ENCODE results near the gene DERA. TPM values are rescaled to one million over a fixed set of nuclear protein-coding genes. Genes with fewer than 3 reads are reported as not detected.

The DERA gene
- total RNA-seq, 2 experiments from 2014 or later, result 28.4 to 29.0 TPM

DNA sequence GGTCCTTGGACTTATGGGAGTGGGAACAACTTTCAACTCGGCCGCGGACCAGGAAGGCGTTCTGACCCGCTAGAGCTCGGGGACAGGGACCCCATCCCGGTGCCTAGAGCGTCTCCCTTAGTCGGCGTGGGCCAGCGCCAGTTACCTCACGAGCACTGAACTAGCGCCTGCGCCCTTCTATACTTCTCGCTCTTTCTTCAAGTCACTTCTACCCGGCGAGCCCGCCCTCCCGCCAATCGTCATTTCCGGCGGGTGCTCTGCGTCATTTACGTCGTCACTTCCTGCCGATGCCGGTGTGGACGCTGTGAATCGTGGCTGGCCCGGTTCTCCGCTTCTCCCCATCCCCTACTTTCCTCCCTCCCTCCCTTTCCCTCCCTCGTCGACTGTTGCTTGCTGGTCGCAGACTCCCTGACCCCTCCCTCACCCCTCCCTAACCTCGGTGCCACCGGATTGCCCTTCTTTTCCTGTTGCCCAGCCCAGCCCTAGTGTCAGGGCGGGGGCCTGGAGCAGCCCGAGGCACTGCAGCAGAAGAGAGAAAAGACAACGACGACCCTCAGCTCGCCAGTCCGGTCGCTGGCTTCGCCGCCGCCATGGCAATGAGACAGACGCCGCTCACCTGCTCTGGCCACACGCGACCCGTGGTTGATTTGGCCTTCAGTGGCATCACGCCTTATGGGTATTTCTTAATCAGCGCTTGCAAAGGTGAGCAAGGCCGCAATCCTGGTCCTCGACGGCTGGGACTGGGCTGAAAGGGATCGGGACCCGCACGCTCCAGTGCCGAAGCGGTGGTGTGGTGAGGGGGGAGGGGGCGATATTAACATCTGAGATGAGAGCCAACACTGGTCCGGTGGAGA lies 28.8 kb upstream of the DERA start, which contains the start of gene STRAP:
TSS of gene STRAP (plus strand) at position 270 of the 854 bp plus-strand sequence. CDS start at position 591, 321 bp downstream.
- CTCF ChIA-PET, result interaction anchor here (1.0 to 2.7 kb wide), 5 partner anchors 15 to 298 kb away, joined by 3 to 10 read pairs (median 4); no protein-coding TSS in a partner anchor
- H3K27ac Mint-ChIP-seq, result peak within 1 kb of the TSS; percentile 94
- peak; percentile 98 for DNase-seq
- no peaks in the 10 kb centered on the region for H3K9me3 Mint-ChIP-seq
- H3K4me3 Mint-ChIP-seq, result peak within 1 kb of the TSS; percentile 96
- H3K36me3 Mint-ChIP-seq, result peaks cover 30% of the 10 kb centered on the region
- POLR2A ChIA-PET, result interaction anchor here (1.5 kb wide), 1 partner anchor 28 kb away, joined by 6 read pairs; the partner anchor contains the start of gene DERA
- intact Hi-C loops (cut with micrococcal nuclease), result loop anchor here (1.0 to 10.0 kb wide), 6 partner anchors 17 to 1112 kb away; partner anchors contain the start of genes DERA and EPS8
- peaks cover 48% of the 10 kb centered on the region for H3K4me1 Mint-ChIP-seq (ENCODE audit: low read depth)
- no peaks in the 10 kb centered on the region for H3K27me3 Mint-ChIP-seq

DNA sequence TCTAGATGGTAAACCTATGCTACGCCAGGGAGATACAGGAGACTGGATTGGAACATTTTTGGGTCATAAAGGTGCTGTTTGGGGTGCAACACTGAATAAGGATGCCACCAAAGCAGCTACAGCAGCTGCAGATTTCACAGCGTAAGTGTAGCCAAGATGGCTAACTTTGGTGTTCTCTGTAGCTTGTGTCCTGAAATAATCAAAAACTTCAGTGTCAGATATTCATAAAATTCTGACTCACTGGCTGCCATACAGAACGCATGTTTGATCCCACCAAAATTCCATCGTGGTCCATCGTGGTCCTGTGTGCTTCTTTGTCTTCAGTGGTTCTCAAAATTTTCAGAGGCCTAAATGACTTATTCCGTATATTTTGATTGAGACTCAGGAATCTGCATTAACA lies 27.6 kb upstream of the DERA start:
- Mint-ChIP-seq H3K4me3 (peak overlapping the region; percentile 96), H3K4me1 (ENCODE audit: low read depth) (peaks cover 59% of the 10 kb centered on the region), H3K27ac (peak overlapping the region; percentile 38), H3K27me3 (no peaks in the 10 kb centered on the region), H3K36me3 (peaks cover 30% of the 10 kb centered on the region), H3K9me3 (no peaks in the 10 kb centered on the region)
- intact Hi-C loops (cut with micrococcal nuclease), result loop anchor here (2.0 to 10.0 kb wide), 2 partner anchors 929 to 1113 kb away; a partner anchor contains a TSS
- no peak for DNase-seq
- ChIA-PET CTCF (interaction anchor here (1.0 to 2.7 kb wide), 6 partner anchors 10 to 299 kb away, joined by 3 to 10 read pairs (median 4); no protein-coding TSS in a partner anchor), POLR2A (interaction anchor here (1.5 kb wide), 1 partner anchor 27 kb away, joined by 6 read pairs; the partner anchor contains the start of gene DERA)

DNA sequence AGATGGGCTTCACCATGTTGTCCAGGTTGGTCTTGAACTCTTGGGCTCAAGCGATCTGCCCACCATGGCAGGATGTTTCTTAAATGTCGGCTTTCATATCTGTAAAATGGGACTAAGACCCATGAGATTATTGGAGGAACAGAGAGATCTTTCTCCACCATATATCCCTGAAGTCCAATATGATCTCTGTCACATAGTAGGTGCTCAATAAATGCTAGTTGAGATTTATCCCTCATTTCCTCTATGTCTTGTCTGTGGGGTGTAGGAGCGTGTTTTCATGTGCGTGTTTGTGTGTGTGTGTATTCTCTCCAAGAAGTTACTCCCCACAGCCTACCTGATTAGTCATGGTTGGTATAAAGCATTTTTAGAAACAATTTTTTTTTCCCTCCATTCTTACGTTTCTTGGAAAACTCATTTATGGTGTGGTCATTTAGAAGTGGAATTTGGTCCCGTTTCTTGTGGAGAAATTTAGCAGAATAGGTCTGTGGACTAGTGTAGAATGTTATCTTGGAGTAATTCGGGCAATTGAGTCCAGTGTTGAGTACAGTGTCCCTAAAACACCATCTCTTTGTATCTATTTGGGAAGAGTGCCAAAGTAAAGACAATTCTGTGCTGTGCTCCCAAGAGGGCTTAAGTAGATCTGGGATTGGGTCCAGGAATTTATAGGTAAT lies 24.6 kb upstream of the DERA start:
- ChIA-PET CTCF (interaction anchor here (0.8 kb wide), 1 partner anchor 13 kb away, joined by 5 read pairs; no protein-coding TSS in a partner anchor), POLR2A (no interaction called here)
- Mint-ChIP-seq H3K27me3 (no peaks in the 10 kb centered on the region), H3K9me3 (no peaks in the 10 kb centered on the region), H3K4me1 (ENCODE audit: low read depth) (peaks cover 60% of the 10 kb centered on the region), H3K36me3 (peaks cover 41% of the 10 kb centered on the region), H3K27ac (no peak overlapping the region), H3K4me3 (no peak overlapping the region)
- DNase-seq, result no peak
- intact Hi-C loops (cut with micrococcal nuclease), result loop anchor here (10.0 kb wide), 1 partner anchor 932 kb away; no protein-coding TSS in a partner anchor

DNA sequence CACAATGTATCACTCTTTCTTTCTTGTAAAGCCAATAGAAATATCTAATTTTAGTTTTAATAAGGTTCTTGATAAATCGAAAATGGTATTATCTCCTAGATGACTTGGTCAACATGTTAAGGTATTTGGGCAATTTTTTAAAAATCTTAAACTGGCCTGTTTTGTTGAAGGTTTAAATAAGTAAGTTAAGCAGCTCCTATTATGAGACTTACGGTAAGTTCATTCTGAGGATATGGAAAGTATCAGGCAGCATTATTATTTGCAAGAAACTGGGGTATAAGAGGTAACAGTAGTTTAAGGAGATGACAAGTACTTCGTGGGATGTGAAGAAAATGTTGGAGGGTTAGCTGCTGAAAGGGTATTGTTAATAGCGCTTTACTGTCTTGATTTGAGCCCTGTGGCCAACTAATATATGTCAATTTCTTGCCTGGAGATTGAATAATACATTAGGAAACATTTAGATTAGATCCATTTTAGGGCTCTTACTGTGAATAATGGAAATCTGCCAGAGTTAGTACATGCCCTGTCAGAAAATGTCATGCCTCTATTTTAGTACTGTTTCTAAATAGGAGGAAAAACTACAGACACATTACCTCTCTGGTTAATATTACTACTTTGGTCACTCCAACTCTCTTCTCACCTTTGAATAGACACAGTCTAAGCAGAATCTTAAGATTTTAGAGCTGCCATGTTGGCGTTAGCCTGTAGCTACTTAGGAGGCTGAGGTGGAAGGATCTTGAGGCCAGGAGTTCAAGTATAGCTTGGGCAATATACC lies 23.9 kb upstream of the DERA start:
- CTCF ChIA-PET, result interaction anchor here (0.8 kb wide), 1 partner anchor 12 kb away, joined by 5 read pairs; no protein-coding TSS in a partner anchor
- Mint-ChIP-seq H3K27me3 (no peaks in the 10 kb centered on the region), H3K4me3 (no peak overlapping the region), H3K27ac (no peak overlapping the region), H3K4me1 (ENCODE audit: low read depth) (peaks cover 56% of the 10 kb centered on the region), H3K36me3 (peaks cover 41% of the 10 kb centered on the region), H3K9me3 (no peaks in the 10 kb centered on the region)
- intact Hi-C loops (cut with micrococcal nuclease), result loop anchor here (10.0 kb wide), 1 partner anchor 932 kb away; no protein-coding TSS in a partner anchor
- DNase-seq, result no peak
- POLR2A ChIA-PET, result no interaction called here

DNA sequence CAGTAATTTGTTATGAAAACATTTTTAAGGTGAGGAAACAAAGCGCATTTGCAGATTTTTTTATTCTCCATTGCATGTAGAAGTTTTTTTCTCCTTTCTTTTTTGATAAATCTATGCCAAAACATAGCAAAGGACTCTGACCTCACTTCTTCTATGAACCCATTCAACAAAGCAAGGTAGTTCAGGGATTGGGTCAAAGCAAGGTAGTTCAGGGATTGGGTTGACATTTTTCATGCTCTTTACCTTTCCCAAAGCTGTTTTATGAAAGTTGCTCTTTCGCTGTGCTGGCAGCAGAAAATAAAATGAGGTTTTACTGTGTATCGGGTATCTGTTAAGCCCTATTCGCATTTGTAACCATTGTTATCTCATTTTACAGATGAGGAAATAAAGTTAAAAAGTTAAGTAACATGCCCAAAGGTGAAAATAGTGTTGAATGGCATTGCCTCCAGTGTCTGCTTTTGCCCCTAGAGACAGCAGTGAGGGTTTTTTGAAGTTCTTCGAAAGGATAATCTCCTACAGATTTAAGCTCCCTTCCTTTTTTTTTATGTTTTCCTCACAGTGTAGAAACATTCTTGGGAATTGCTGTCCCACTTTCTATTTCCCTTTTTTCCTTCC lies 18.4 kb upstream of the DERA start:
- Mint-ChIP-seq H3K27ac (peak overlapping the region; percentile 52), H3K27me3 (no peaks in the 10 kb centered on the region), H3K9me3 (no peaks in the 10 kb centered on the region), H3K36me3 (peaks cover 26% of the 10 kb centered on the region), H3K4me1 (ENCODE audit: low read depth) (peaks cover 15% of the 10 kb centered on the region), H3K4me3 (no peak overlapping the region)
- no peak for DNase-seq
- intact Hi-C loops (cut with micrococcal nuclease), result no loop called here
- ChIA-PET CTCF (no interaction called here), POLR2A (no interaction called here)

DNA sequence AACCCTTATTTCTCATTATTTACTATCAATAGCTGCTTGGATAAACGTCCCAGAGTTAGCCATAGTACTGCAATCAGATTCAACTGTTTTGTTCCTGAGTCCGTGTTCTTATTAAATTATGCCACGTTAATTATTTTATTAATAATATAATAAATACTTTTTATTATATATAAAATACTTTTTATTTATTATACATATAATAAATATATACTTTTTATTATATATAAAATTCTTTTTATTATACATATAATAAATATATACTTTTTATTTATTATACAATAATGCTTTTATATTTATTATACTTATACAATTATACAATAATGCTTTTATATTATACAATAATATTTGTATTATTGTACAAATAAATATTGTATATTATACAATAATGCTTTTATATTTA lies 17.9 kb upstream of the DERA start:
- no peak overlapping the region for H3K27ac Mint-ChIP-seq
- DNase-seq, result no peak
- peaks cover 10% of the 10 kb centered on the region for H3K4me1 Mint-ChIP-seq (ENCODE audit: low read depth)
- H3K4me3 Mint-ChIP-seq, result no peak overlapping the region
- ChIA-PET POLR2A (no interaction called here), CTCF (interaction anchor here (1.1 kb wide), 1 partner anchor 10 kb away, joined by 5 read pairs; no protein-coding TSS in a partner anchor)
- peaks cover 26% of the 10 kb centered on the region for H3K36me3 Mint-ChIP-seq
- no peaks in the 10 kb centered on the region for H3K9me3 Mint-ChIP-seq
- H3K27me3 Mint-ChIP-seq, result no peaks in the 10 kb centered on the region
- intact Hi-C loops (cut with micrococcal nuclease), result no loop called here

DNA sequence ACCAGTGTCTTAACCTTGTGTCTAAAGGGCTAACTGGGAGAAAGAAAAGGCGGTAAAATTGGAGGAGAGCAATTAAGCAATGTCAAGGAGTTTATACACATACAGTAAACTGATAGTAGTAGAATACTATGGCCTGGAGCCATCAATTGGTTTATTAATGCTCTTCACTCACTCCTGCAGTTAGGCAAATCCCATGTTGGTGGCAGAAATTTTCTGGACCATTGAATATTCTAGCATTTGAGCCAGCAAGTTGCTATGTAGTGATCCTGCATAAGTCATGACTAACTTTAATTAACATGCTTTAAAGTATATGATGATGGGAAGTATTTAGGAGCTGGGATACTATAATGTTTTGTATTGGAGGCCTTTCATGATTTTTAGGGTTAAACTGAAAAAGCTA lies 14.3 kb upstream of the DERA start:
- Mint-ChIP-seq H3K9me3 (no peaks in the 10 kb centered on the region), H3K27me3 (no peaks in the 10 kb centered on the region), H3K27ac (no peak overlapping the region), H3K4me3 (no peak overlapping the region), H3K4me1 (ENCODE audit: low read depth) (no peaks in the 10 kb centered on the region), H3K36me3 (peaks cover 31% of the 10 kb centered on the region)
- intact Hi-C loops (cut with micrococcal nuclease), result no loop called here
- POLR2A ChIA-PET, result no interaction called here
- CTCF ChIA-PET, result interaction anchor here (0.9 to 3.2 kb wide), 7 partner anchors 9 to 364 kb away, joined by 3 to 35 read pairs (median 5); partner anchors contain the start of gene DERA
- DNase-seq, result no peak

DNA sequence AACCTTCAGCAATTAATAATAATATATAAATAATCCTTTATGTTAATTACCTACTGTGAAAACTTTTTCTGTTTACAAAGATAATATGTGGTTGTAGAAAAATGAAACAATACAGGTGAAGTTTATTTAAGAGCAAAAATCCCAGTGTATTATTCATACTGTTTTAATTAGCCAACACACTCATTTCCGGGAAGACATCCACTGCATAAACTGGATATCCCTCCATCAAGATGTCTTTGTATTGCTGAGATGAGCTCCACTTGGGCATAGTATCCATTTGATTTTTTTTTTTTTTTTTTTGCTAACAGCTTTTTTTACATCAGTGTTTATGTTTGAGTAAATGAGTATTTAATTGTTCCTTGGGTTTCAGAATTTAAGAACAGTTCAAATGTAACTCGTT lies 13.7 kb upstream of the DERA start:
- peaks cover 36% of the 10 kb centered on the region for H3K36me3 Mint-ChIP-seq
- CTCF ChIA-PET, result interaction anchor here (0.9 to 3.2 kb wide), 7 partner anchors 9 to 365 kb away, joined by 3 to 35 read pairs (median 5); partner anchors contain the start of gene DERA
- H3K27ac Mint-ChIP-seq, result no peak overlapping the region
- no peaks in the 10 kb centered on the region for H3K4me1 Mint-ChIP-seq (ENCODE audit: low read depth)
- DNase-seq, result no peak
- no peaks in the 10 kb centered on the region for H3K27me3 Mint-ChIP-seq
- POLR2A ChIA-PET, result no interaction called here
- no peak overlapping the region for H3K4me3 Mint-ChIP-seq
- intact Hi-C loops (cut with micrococcal nuclease), result no loop called here
- no peaks in the 10 kb centered on the region for H3K9me3 Mint-ChIP-seq

DNA sequence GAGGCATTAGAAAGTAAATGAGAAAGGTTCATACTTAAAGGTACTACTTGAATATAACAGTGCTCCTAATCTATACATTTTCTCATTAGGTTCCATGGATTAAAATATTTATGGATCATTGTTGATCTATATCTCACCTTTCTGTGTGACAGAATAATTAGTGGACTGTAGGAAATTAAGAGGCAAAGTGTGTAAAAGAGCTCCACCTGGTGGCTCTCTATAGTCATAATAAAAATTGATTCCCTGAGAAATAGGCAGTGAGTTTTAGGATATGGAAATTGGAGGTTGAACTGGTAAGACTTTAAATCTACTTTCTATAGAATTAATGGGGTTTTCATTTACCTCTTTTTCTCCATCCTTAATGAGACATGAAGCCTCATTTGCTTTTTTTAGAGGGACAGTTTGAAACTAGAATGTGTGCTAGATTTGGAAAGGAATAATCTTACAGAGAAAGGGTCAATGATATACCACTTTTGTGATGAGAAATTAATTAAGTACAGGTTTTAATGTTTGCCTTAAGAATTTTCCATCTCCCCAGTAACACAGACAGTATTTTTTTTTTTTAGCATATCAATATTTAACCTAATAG lies 11.8 kb upstream of the DERA start:
- Mint-ChIP-seq H3K4me3 (no peak overlapping the region), H3K27me3 (no peaks in the 10 kb centered on the region), H3K27ac (peak overlapping the region; percentile 6), H3K9me3 (no peaks in the 10 kb centered on the region), H3K36me3 (peaks cover 33% of the 10 kb centered on the region), H3K4me1 (ENCODE audit: low read depth) (no peaks in the 10 kb centered on the region)
- CTCF ChIA-PET, result interaction anchor here (0.6 to 3.2 kb wide), 10 partner anchors 9 to 367 kb away, joined by 3 to 35 read pairs (median 4); partner anchors contain the start of genes DERA and STRAP
- intact Hi-C loops (cut with micrococcal nuclease), result loop anchor here (1.0 kb wide), 2 partner anchors 17 to 309 kb away; partner anchors contain the start of gene STRAP
- DNase-seq, result no peak
- POLR2A ChIA-PET, result no interaction called here

DNA sequence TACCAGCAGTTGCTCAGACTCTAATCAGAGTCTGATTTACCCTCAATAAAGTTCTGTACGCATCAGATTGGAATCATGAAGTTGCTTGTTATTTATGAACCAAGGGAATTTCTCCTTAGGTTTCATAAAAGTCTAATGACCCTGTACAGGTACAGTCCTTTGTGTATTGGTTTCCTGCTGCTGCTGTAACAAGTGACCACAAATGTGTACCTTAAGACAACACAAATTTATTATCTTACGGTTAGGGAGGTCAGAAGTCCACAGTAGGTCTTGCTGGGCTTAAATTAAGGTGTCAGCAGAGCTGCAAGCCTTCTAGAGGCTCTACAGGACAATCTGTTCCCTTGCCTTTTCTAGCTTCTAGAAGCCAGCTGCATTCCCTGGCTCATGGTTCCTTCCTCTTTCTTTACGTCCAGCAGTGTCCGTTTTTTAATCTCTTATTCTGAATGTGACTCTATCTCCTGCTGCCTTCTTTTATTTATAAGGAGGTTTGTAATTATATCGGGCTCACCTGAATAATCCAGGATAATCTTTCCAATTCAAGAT lies 6.7 kb upstream of the DERA start:
- Mint-ChIP-seq H3K27ac (no peak overlapping the region), H3K36me3 (peaks cover 24% of the 10 kb centered on the region), H3K4me3 (no peak overlapping the region)

More for the DNA sequence above, 6.7 kb upstream of the DERA start:
- Mint-ChIP-seq H3K9me3 (no peaks in the 10 kb centered on the region), H3K27me3 (no peaks in the 10 kb centered on the region), H3K4me1 (ENCODE audit: low read depth) (no peaks in the 10 kb centered on the region)
- ChIA-PET POLR2A (no interaction called here), CTCF (interaction anchor here (0.6 kb wide), 1 partner anchor 103 kb away, joined by 3 read pairs; no protein-coding TSS in a partner anchor)
- intact Hi-C loops (cut with micrococcal nuclease), result no loop called here
- no peak for DNase-seq
